Muscle layer of colon (tissue), 2 donors: Measurements from ENCODE around the gene COL7A1.
"Not testable (repeated sequence)": the region's sequence is repeated elsewhere in the genome, so short reads cannot be mapped to it uniquely, and the experiment has no call there.

ENCODE experiments used
- H3K27ac ChIP-seq: one replicate; pipeline ENCODE4 v1.7.0; 2013; ENCODE audit warnings: low read depth, mild to moderate bottlenecking, low read length, moderate library complexity
- H3K27me3 ChIP-seq, 2 donors: one replicate each; pipeline ENCODE4 v1.7.0; 2013; ENCODE audit warnings: low read length in 2 of 2, mild to moderate bottlenecking in 2 of 2; ENCODE audit not compliant: insufficient read depth in 2 of 2, control insufficient read depth in 1 of 2
- H3K36me3 ChIP-seq: one replicate; pipeline ENCODE4 v1.7.0; 2013; ENCODE audit warnings: mild to moderate bottlenecking, low read length; ENCODE audit not compliant: insufficient read depth
- H3K4me1 ChIP-seq: one replicate; pipeline ENCODE4 v1.7.0; 2013; ENCODE audit warnings: mild to moderate bottlenecking, low read length; ENCODE audit not compliant: insufficient read depth
- H3K4me3 ChIP-seq, 2 donors: one replicate each; pipeline ENCODE4 v1.7.0; 2013; ENCODE audit warnings: low read length in 2 of 2, low read depth in 1 of 2, mild to moderate bottlenecking in 1 of 2, moderate library complexity in 1 of 2
- H3K9ac ChIP-seq: one replicate; pipeline ENCODE4 v1.7.0; 2013; ENCODE audit warnings: low read length
- H3K9me3 ChIP-seq: one replicate; pipeline ENCODE4 v1.7.0; 2013; ENCODE audit warnings: mild to moderate bottlenecking, low read length
- donor health status: abdominal sarcoma.
- donor health status: Adenocarcinoma of cecum.

Gene COL7A1

GRCh38 chr3:48558493-48559134 is 36.5 kb downstream of the COL7A1 start:
- no peaks in the 10 kb centered on the region for H3K36me3 ChIP-seq
- no peak overlapping the region for H3K4me3 ChIP-seq
- H3K27ac ChIP-seq, result no peak overlapping the region
- no peak overlapping the region for H3K9ac ChIP-seq
- H3K27me3 ChIP-seq, result no peaks in the 10 kb centered on the region
- H3K9me3 ChIP-seq, result no peaks in the 10 kb centered on the region
- peaks cover 23% of the 10 kb centered on the region for H3K4me1 ChIP-seq

GRCh38 chr3:48556796-48557626 is 38.1 kb downstream of the COL7A1 start, which contains the start of gene PFKFB4:
PFKFB4 (minus strand) TSS chr3:48556803; CDS start chr3:48556777, 26 bp downstream.
- Histone ChIP-seq H3K4me1 (peaks cover 23% of the 10 kb centered on the region), H3K36me3 (no peaks in the 10 kb centered on the region), H3K9me3 (no peaks in the 10 kb centered on the region), H3K27me3 (no peaks in the 10 kb centered on the region), H3K27ac (peak within 1 kb of the TSS; percentile 81), H3K9ac (no peak within 1 kb of the TSS), H3K4me3 (peak within 1 kb of the TSS; percentile 70 to 80)

GRCh38 chr3:48555949-48556795 is 39.0 kb downstream of the COL7A1 start:
- H3K9me3 ChIP-seq, result no peaks in the 10 kb centered on the region
- H3K36me3 ChIP-seq, result no peaks in the 10 kb centered on the region
- peaks cover 19% of the 10 kb centered on the region for H3K4me1 ChIP-seq
- no peak overlapping the region for H3K9ac ChIP-seq
- H3K27ac ChIP-seq, result peak overlapping the region; percentile 67
- peak overlapping the region; percentile 48 to 53 for H3K4me3 ChIP-seq
- no peaks in the 10 kb centered on the region for H3K27me3 ChIP-seq

- Histone ChIP-seq H3K27ac (no peak overlapping the region), H3K9ac (no peak overlapping the region), H3K36me3 (no peaks in the 10 kb centered on the region)
Observed at GRCh38 chr3:48555231-48555948, 39.7 kb downstream of the COL7A1 start.

GRCh38 chr3:48553886-48554845 is 41.0 kb downstream of the COL7A1 start:
- Histone ChIP-seq H3K36me3 (no peaks in the 10 kb centered on the region), H3K27ac (no peak overlapping the region), H3K4me1 (no peaks in the 10 kb centered on the region), H3K27me3 (no peaks in the 10 kb centered on the region), H3K9ac (no peak overlapping the region), H3K4me3 (no peak overlapping the region), H3K9me3 (no peaks in the 10 kb centered on the region)

More at GRCh38 chr3:48555231-48555948, 39.7 kb downstream of the COL7A1 start:
- Histone ChIP-seq H3K9me3 (no peaks in the 10 kb centered on the region), H3K4me1 (peaks cover 12% of the 10 kb centered on the region), H3K27me3 (no peaks in the 10 kb centered on the region), H3K4me3 (no peak overlapping the region)

GRCh38 chr3:48553361-48553760 is 41.8 kb downstream of the COL7A1 start:
- Histone ChIP-seq H3K27ac (no peak overlapping the region), H3K9me3 (no peaks in the 10 kb centered on the region), H3K9ac (no peak overlapping the region), H3K4me1 (peaks cover 6% of the 10 kb centered on the region), H3K4me3 (no peak overlapping the region), H3K27me3 (no peaks in the 10 kb centered on the region), H3K36me3 (no peaks in the 10 kb centered on the region)

- Histone ChIP-seq H3K4me3 (no peak overlapping the region), H3K4me1 (peaks cover 6% of the 10 kb centered on the region), H3K27ac (no peak overlapping the region), H3K36me3 (no peaks in the 10 kb centered on the region), H3K27me3 (no peaks in the 10 kb centered on the region), H3K9ac (no peak overlapping the region), H3K9me3 (no peaks in the 10 kb centered on the region)
Observed at GRCh38 chr3:48552111-48552951, 42.8 kb downstream of the COL7A1 start.

GRCh38 chr3:48551651-48552050 is 43.5 kb downstream of the COL7A1 start:
- not testable (repeated sequence) for H3K27ac ChIP-seq, H3K36me3 ChIP-seq, H3K4me1 ChIP-seq, H3K9me3 ChIP-seq, H3K27me3 ChIP-seq, H3K9ac ChIP-seq, H3K4me3 ChIP-seq

GRCh38 chr3:48548729-48549705 is 46.1 kb downstream of the COL7A1 start:
- Histone ChIP-seq H3K4me1 (peaks cover 6% of the 10 kb centered on the region), H3K9me3 (no peaks in the 10 kb centered on the region), H3K36me3 (no peaks in the 10 kb centered on the region), H3K27ac (no peak overlapping the region), H3K4me3 (no peak overlapping the region), H3K9ac (no peak overlapping the region), H3K27me3 (no peaks in the 10 kb centered on the region)
